Peyer's patch (tissue), 4 donors: ENCODE data around the gene DCAF12L2.

Experiments
- POLR2A ChIP-seq, 2 donors: fragments of 450-650 bp; IDR thresholded peaks; one replicate each; pipeline ENCODE4 v1.5.1; 2017; ENCODE audit warnings: antibody characterized with exemption in 2 of 2, mild to moderate bottlenecking in 2 of 2, moderate library complexity in 2 of 2
- TF ChIP-seq, protein P1 (sequence below), 6 experiments: fragments of 450-650 bp in 4 of 6; fragments of 200-600 bp in 2 of 6; sonication (generic) in 1 of 6; IDR thresholded peaks; one replicate each; pipeline ENCODE4 v1.5.1; 2017 to 2019; ENCODE audit warnings: antibody characterized with exemption in 6 of 6, mild to moderate bottlenecking in 3 of 6, moderate library complexity in 1 of 6

DNA sequence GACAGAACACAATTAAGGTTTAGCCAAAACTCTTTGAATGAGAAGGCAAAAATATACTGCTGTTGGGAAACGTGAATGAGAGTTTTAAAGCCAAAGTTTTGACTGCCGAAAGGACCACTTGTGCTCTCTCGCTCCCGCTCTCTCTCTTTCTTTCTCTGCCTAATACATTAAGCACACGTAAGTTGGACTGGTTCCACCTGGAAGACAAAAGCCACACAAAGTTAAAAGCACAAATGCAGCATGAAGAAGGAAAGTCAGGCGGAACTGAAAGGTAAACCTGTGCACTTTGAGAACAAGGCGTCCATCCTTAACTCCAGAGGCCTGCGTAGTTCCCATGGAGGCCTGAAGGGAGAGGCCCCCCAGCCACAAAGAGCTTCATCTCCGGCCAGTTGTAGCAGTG, 1.9 kb downstream of the DCAF12L2 start:
- TF ChIP-seq, protein P1, sequence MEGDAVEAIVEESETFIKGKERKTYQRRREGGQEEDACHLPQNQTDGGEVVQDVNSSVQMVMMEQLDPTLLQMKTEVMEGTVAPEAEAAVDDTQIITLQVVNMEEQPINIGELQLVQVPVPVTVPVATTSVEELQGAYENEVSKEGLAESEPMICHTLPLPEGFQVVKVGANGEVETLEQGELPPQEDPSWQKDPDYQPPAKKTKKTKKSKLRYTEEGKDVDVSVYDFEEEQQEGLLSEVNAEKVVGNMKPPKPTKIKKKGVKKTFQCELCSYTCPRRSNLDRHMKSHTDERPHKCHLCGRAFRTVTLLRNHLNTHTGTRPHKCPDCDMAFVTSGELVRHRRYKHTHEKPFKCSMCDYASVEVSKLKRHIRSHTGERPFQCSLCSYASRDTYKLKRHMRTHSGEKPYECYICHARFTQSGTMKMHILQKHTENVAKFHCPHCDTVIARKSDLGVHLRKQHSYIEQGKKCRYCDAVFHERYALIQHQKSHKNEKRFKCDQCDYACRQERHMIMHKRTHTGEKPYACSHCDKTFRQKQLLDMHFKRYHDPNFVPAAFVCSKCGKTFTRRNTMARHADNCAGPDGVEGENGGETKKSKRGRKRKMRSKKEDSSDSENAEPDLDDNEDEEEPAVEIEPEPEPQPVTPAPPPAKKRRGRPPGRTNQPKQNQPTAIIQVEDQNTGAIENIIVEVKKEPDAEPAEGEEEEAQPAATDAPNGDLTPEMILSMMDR (IDR thresholded peaks at IDR 0.05): no peak
- no peak for TF ChIP-seq POLR2A (IDR thresholded peaks at IDR 0.05)
